T-cell (primary cell): Measurements from ENCODE around the gene MAP2K5. TPM values are rescaled to one million over a fixed set of nuclear protein-coding genes. Genes with fewer than 3 reads are reported as not detected.

Experiments used
- ATAC-seq, 4 experiments: fragments of 200-7000 bp in 3 of 4; fragments of 150-1000 bp in 1 of 4; cut with Tn5 transposase; replicated peaks in 1 of 4; 1 replicate in 3 of 4; 2 replicates in 1 of 4; pipeline ENCODE4 v1.10.0; 2021; ENCODE audit warnings: moderate library complexity in 3 of 4, mild to moderate bottlenecking in 2 of 4, moderate number of reproducible peaks in 1 of 4
- CTCF ChIA-PET, 2 donors: fragments of 300-600 bp; sonication (Branson Sonifier 250); formaldehyde crosslinking; loops; one replicate each; lab custom pipeline; 2022; ENCODE audit warnings: antibody characterized with exemption in 2 of 2; lab: Charles Lee
- POLR2A ChIA-PET, 2 donors: fragments of 300-600 bp; sonication (Branson Sonifier 250); formaldehyde crosslinking; loops; one replicate each; lab custom pipeline; 2022; ENCODE audit warnings: antibody characterized with exemption in 2 of 2; lab: Charles Lee
- DNase-seq, 35 experiments: peaks; one replicate each; pipeline versions ENCODE4 v3.0.0 to v3.0.0-alpha.2; 2013 to 2023
- H3K27ac ChIP-seq: one replicate; pipeline ENCODE4 v1.5.1; 2013; ENCODE audit warnings: low read length
- H3K27me3 ChIP-seq, 2 experiments: replicated peaks in 1 of 2; 1 replicate in 1 of 2; 2 replicates in 1 of 2; pipeline versions ENCODE4 v1.6.1 to v1.7.0; 2013; ENCODE audit warnings: low read length in 1 of 2, mixed read lengths in 1 of 2; ENCODE audit not compliant: control insufficient read depth in 2 of 2, insufficient read depth in 2 of 2; ENCODE audit errors: extremely low read depth in 1 of 2
- H3K36me3 ChIP-seq, 2 donors: 1 replicate in 1 of 2; 2 replicates in 1 of 2; pipeline versions ENCODE4 v1.6.1 to v1.7.0; 2013; ENCODE audit warnings: low read length in 1 of 2; ENCODE audit not compliant: control insufficient read depth in 2 of 2, insufficient read depth in 1 of 2; ENCODE audit errors: extremely low read depth in 1 of 2
- H3K4me1 ChIP-seq, 2 experiments: 1 replicate in 1 of 2; 2 replicates in 1 of 2; pipeline versions ENCODE4 v1.6.1 to v1.7.0; 2013; ENCODE audit warnings: low read length in 2 of 2, mixed read lengths in 1 of 2; ENCODE audit not compliant: insufficient read depth in 2 of 2, control insufficient read depth in 1 of 2; ENCODE audit errors: extremely low read depth in 1 of 2
- H3K4me3 ChIP-seq, 2 donors: 1 replicate in 1 of 2; 2 replicates in 1 of 2; pipeline versions ENCODE4 v1.5.1 to v1.7.0; 2013; ENCODE audit warnings: mild to moderate bottlenecking in 2 of 2, low read length in 1 of 2, moderate library complexity in 1 of 2; ENCODE audit not compliant: control insufficient read depth in 1 of 2; ENCODE audit errors: extremely low read depth in 1 of 2
- H3K9me3 ChIP-seq: 2 replicates; pipeline ENCODE4 v1.7.0; 2013
- H3K27ac Mint-ChIP-seq, 2 donors: one replicate each; pipeline ENCODE4 v1.8.0; 2020 to 2021; ENCODE audit warnings: mild to moderate bottlenecking in 2 of 2, mixed read lengths in 2 of 2
- H3K27me3 Mint-ChIP-seq, 2 donors: one replicate each; pipeline ENCODE4 v1.8.0; 2021 to 2022; ENCODE audit warnings: mixed read lengths in 2 of 2
- H3K36me3 Mint-ChIP-seq: one replicate; pipeline ENCODE4 v1.8.0; 2021; ENCODE audit warnings: mixed read lengths
- H3K4me1 Mint-ChIP-seq, 3 donors: one replicate each; pipeline ENCODE4 v1.8.0; 2020 to 2022; ENCODE audit warnings: mixed read lengths in 3 of 3, mild to moderate bottlenecking in 1 of 3
- H3K4me3 Mint-ChIP-seq, 3 donors: one replicate each; pipeline ENCODE4 v1.8.0; 2020 to 2022; ENCODE audit warnings: mild to moderate bottlenecking in 3 of 3, mixed read lengths in 3 of 3, moderate library complexity in 3 of 3
- H3K9me3 Mint-ChIP-seq, 3 donors: one replicate each; pipeline ENCODE4 v1.8.0; 2020 to 2022; ENCODE audit warnings: mixed read lengths in 3 of 3
- WGBS: methylation state at CpG from one replicate; pipeline ENCODE4 v1.1.5; 2013; ENCODE audit warnings: missing lambda C conversion rate; ENCODE audit not compliant: insufficient coverage; 5-methylcytosine and 5-hydroxymethylcytosine counted together
- total RNA-seq, 35 experiments: library from RNA in 6 of 35; stranded (reverse) in 6 of 35; fragments of 120-200 nt in 1 of 35; gene quantifications; one replicate each; pipeline versions ENCODE4 v1.2.1 to v1.2.4 and lab custom pipeline; 2013 to 2026

MAP2K5 gene
- total RNA-seq, 5 donors from 2014 or later (not counting 1 experiment from before 2014, with no cell fraction given), result 24.5 to 35.5 (median 28.5) TPM

GRCh38 chr15:67746022-67746421 lies 203.5 kb downstream of the MAP2K5 start:
- POLR2A ChIA-PET, result no interaction called here
- WGBS, result no CpG with 5 or more reads among the region's 1 CpG

GRCh38 chr15:67746450-67746849 lies 203.9 kb downstream of the MAP2K5 start:
- Histone ChIP-seq H3K27me3 (no peaks in the 10 kb centered on the region), H3K36me3 (peaks cover 0 to 5% of the 10 kb centered on the region in 2 donors), H3K4me3 (no peak overlapping the region), H3K27ac (no peak overlapping the region), H3K9me3 (no peaks in the 10 kb centered on the region), H3K4me1 (peaks cover 15 to 33% of the 10 kb centered on the region in 2 experiments)
- DNase-seq (peak in 3 of 35 experiments; percentile 6 to 41 (median 14)), ATAC-seq (peak in 1 of 4 experiments; percentile 49)
- WGBS, result 100% methylated on average over 1 of the region's 4 CpGs
- H3K4me1 Mint-ChIP-seq, result peaks cover 57 to 59% (median 59%) of the 10 kb centered on the region in 3 donors
- no peaks in the 10 kb centered on the region for H3K9me3 Mint-ChIP-seq
- no peaks in the 10 kb centered on the region for H3K27me3 Mint-ChIP-seq
- peak overlapping the region; percentile 7 to 64 (median 22) for H3K4me3 Mint-ChIP-seq
- H3K27ac Mint-ChIP-seq, result peak overlapping the region; percentile 71 to 75
- H3K36me3 Mint-ChIP-seq, result peaks cover 13% of the 10 kb centered on the region
- CTCF ChIA-PET, result no interaction called here
- POLR2A ChIA-PET, result no interaction called here

More at GRCh38 chr15:67746022-67746421, 203.5 kb downstream of the MAP2K5 start:
- Histone ChIP-seq H3K4me3 (no peak overlapping the region), H3K27ac (no peak overlapping the region), H3K27me3 (no peaks in the 10 kb centered on the region), H3K9me3 (no peaks in the 10 kb centered on the region), H3K4me1 (peaks cover 17 to 33% of the 10 kb centered on the region in 2 experiments), H3K36me3 (peaks cover 0 to 5% of the 10 kb centered on the region in 2 donors)
- peak in 2 of 4 experiments; percentile 37 to 41 for ATAC-seq
- H3K9me3 Mint-ChIP-seq, result no peaks in the 10 kb centered on the region
- H3K4me3 Mint-ChIP-seq, result peak overlapping the region; percentile 7 to 64 (median 22)
- peaks cover 13% of the 10 kb centered on the region for H3K36me3 Mint-ChIP-seq
- H3K27me3 Mint-ChIP-seq, result no peaks in the 10 kb centered on the region
- H3K27ac Mint-ChIP-seq, result peak overlapping the region; percentile 71 to 75
- DNase-seq, result no peak
- peaks cover 61 to 63% (median 62%) of the 10 kb centered on the region in 3 donors for H3K4me1 Mint-ChIP-seq
- CTCF ChIA-PET, result no interaction called here

GRCh38 chr15:67747921-67748320 lies 205.4 kb downstream of the MAP2K5 start:
- no peaks in the 10 kb centered on the region for H3K27me3 Mint-ChIP-seq

GRCh38 chr15:67750371-67750770 lies 207.9 kb downstream of the MAP2K5 start:
- Mint-ChIP-seq H3K9me3 (no peaks in the 10 kb centered on the region), H3K4me3 (peak overlapping the region in 1 of 3 donors; percentile 25), H3K4me1 (peaks cover 42 to 63% (median 44%) of the 10 kb centered on the region in 3 donors), H3K27me3 (no peaks in the 10 kb centered on the region), H3K27ac (peak overlapping the region in 1 of 2 donors; percentile 16), H3K36me3 (peaks cover 12% of the 10 kb centered on the region)
- Histone ChIP-seq H3K36me3 (peaks cover 0 to 5% of the 10 kb centered on the region in 2 donors), H3K9me3 (no peaks in the 10 kb centered on the region), H3K27me3 (no peaks in the 10 kb centered on the region), H3K4me1 (peaks cover 14 to 20% of the 10 kb centered on the region in 2 experiments), H3K27ac (no peak overlapping the region), H3K4me3 (no peak overlapping the region)
- ChIA-PET CTCF (no interaction called here), POLR2A (no interaction called here)
- ATAC-seq, result no peak
- 89% methylated on average over 4 of the region's 4 CpGs for WGBS
- no peak for DNase-seq

More at GRCh38 chr15:67747921-67748320, 205.4 kb downstream of the MAP2K5 start:
- no peak overlapping the region for H3K27ac Mint-ChIP-seq
- CTCF ChIA-PET, result no interaction called here
- Histone ChIP-seq H3K4me3 (no peak overlapping the region), H3K27ac (no peak overlapping the region), H3K27me3 (no peaks in the 10 kb centered on the region), H3K36me3 (peaks cover 0 to 5% of the 10 kb centered on the region in 2 donors), H3K4me1 (peaks cover 14 to 33% of the 10 kb centered on the region in 2 experiments), H3K9me3 (no peaks in the 10 kb centered on the region)
- ATAC-seq (no peak), DNase-seq (no peak)
- no peaks in the 10 kb centered on the region for H3K9me3 Mint-ChIP-seq
- peaks cover 12% of the 10 kb centered on the region for H3K36me3 Mint-ChIP-seq
- POLR2A ChIA-PET, result no interaction called here
- H3K4me3 Mint-ChIP-seq, result no peak overlapping the region
- no CpG with 5 or more reads among the region's 3 CpGs for WGBS
- H3K4me1 Mint-ChIP-seq, result peaks cover 50 to 59% (median 51%) of the 10 kb centered on the region in 3 donors

- ATAC-seq (no peak), DNase-seq (no peak)
- ChIA-PET CTCF (interaction anchor here in 1 of 2 donors (0.5 kb wide), 1 partner anchor 515 kb away, joined by 4 read pairs; no protein-coding TSS in a partner anchor), POLR2A (interaction anchor here (0.5 to 0.6 kb wide), 2 partner anchors 86 to 1386 kb away, joined by 3 to 4 read pairs; no protein-coding TSS in a partner anchor)
- Mint-ChIP-seq H3K9me3 (no peaks in the 10 kb centered on the region), H3K27ac (no peak overlapping the region), H3K4me1 (peaks cover 57 to 83% (median 60%) of the 10 kb centered on the region in 3 donors), H3K27me3 (no peaks in the 10 kb centered on the region), H3K36me3 (peaks cover 7% of the 10 kb centered on the region), H3K4me3 (no peak overlapping the region)
- no peaks in the 10 kb centered on the region for H3K27me3 ChIP-seq
- WGBS, result no CpG with 5 or more reads among the region's 3 CpGs
- no peaks in the 10 kb centered on the region for H3K9me3 ChIP-seq
- peaks cover 22 to 32% of the 10 kb centered on the region in 2 experiments for H3K4me1 ChIP-seq
- H3K36me3 ChIP-seq, result no peaks in the 10 kb centered on the region
- no peak overlapping the region for H3K27ac ChIP-seq
- H3K4me3 ChIP-seq, result no peak overlapping the region
Measured at GRCh38 chr15:67753891-67754290, 211.4 kb downstream of the MAP2K5 start.

- Histone ChIP-seq H3K36me3 (no peaks in the 10 kb centered on the region), H3K9me3 (no peaks in the 10 kb centered on the region), H3K4me3 (no peak overlapping the region), H3K27me3 (no peaks in the 10 kb centered on the region), H3K4me1 (peaks cover 30 to 44% of the 10 kb centered on the region in 2 experiments), H3K27ac (no peak overlapping the region)
- WGBS, result no CpG with 5 or more reads among the region's 1 CpG
- DNase-seq (no peak), ATAC-seq (no peak)
- ChIA-PET POLR2A (no interaction called here), CTCF (interaction anchor here in 1 of 2 donors (0.6 kb wide), 1 partner anchor 112 kb away, joined by 3 read pairs; no protein-coding TSS in a partner anchor)
- H3K4me3 Mint-ChIP-seq, result peak overlapping the region in 1 of 3 donors; percentile 3
- peaks cover 6% of the 10 kb centered on the region for H3K36me3 Mint-ChIP-seq
- peaks cover 66 to 86% (median 69%) of the 10 kb centered on the region in 3 donors for H3K4me1 Mint-ChIP-seq
- H3K9me3 Mint-ChIP-seq, result no peaks in the 10 kb centered on the region
- H3K27me3 Mint-ChIP-seq, result no peaks in the 10 kb centered on the region
- peak overlapping the region; percentile 12 to 32 for H3K27ac Mint-ChIP-seq
Measured at GRCh38 chr15:67755264-67755663, 212.8 kb downstream of the MAP2K5 start.
